ENCODE data around the gene GRIA4.
A peak's percentile ranks its signal among the peaks of the same experiment; 100 is the strongest.

GRIA4 gene

GRCh38 chr11:105610871-105611571 is 1.1 kb downstream of the GRIA4 start:
- Histone ChIP-seq H3K27ac (ENCODE audit: low read length, poor library complexity, severe bottlenecking) (no peak overlapping the region), H3K79me1 (replicated peaks; ENCODE audit: low read length, poor library complexity, severe bottlenecking) (no peaks in the 10 kb centered on the region), H2AFZ (ENCODE audit: low read depth, low read length) (no peak overlapping the region), H3K18ac (ENCODE audit: low read depth in 1 of 2, low read length in 2 of 2) (peak overlapping the region in 1 of 2 experiments; percentile 11), H2BK5ac (ENCODE audit: low read depth, low read length, poor library complexity, severe bottlenecking) (no peak overlapping the region), H3K4me2 (ENCODE audit: low read length, poor library complexity, severe bottlenecking) (peak overlapping the region; percentile 100), H4K91ac (ENCODE audit: low read length) (no peak overlapping the region), H3K36me3 (ENCODE audit: control insufficient read depth in 1 of 2, insufficient read depth in 2 of 2, low read depth in 1 of 2, low read length in 2 of 2) (no peaks in the 10 kb centered on the region), H3K4ac (ENCODE audit: low read depth in 1 of 2, low read length in 2 of 2) (peak overlapping the region in 1 of 2 experiments; percentile 58), H2AK5ac (ENCODE audit: low read length, severe bottlenecking) (no peak overlapping the region), H3K4me1 (ENCODE audit: control insufficient read depth, insufficient read depth, low read depth, low read length) (peaks cover 13% of the 10 kb centered on the region), H3K4me3 (ENCODE audit: insufficient read depth in 1 of 2, low read depth in 1 of 2, low read length in 2 of 2) (peak overlapping the region in 1 of 2 experiments; percentile 76), H3K14ac (ENCODE audit: low read length in 2 of 2) (no peak overlapping the region), H3K9ac (ENCODE audit: low read length) (no peak overlapping the region), H3K9me3 (ENCODE audit: control insufficient read depth, low read length) (no peaks in the 10 kb centered on the region), H3K27me3 (ENCODE audit: control insufficient read depth in 1 of 2, insufficient read depth in 1 of 2, low read length in 2 of 2) (peaks cover 23 to 42% of the 10 kb centered on the region in 2 experiments), H2BK12ac (ENCODE audit: low read length in 2 of 2) (peak overlapping the region; percentile 61 to 63), H3K23ac (ENCODE audit: low read length in 2 of 2) (peak overlapping the region in 1 of 2 experiments; percentile 5), H4K8ac (ENCODE audit: low read length) (no peak overlapping the region), H2BK15ac (ENCODE audit: low read depth, poor library complexity, severe bottlenecking) (no peak overlapping the region), H2BK120ac (ENCODE audit: low read depth, low read length) (no peak overlapping the region)
- no peak for DNase-seq
- WGBS: 3% methylated on average over 14 of the region's 21 CpGs

GRCh38 chr11:105611572-105612441 is 1.9 kb downstream of the GRIA4 start:
- Histone ChIP-seq H3K9me3 (ENCODE audit: control insufficient read depth, low read length) (no peaks in the 10 kb centered on the region), H2BK120ac (ENCODE audit: low read depth, low read length) (no peak overlapping the region), H2BK12ac (ENCODE audit: low read length in 2 of 2) (no peak overlapping the region), H4K8ac (ENCODE audit: low read length) (no peak overlapping the region), H3K4me1 (ENCODE audit: control insufficient read depth, insufficient read depth, low read depth, low read length) (peaks cover 13% of the 10 kb centered on the region), H2AK5ac (ENCODE audit: low read length, severe bottlenecking) (no peak overlapping the region), H2BK15ac (ENCODE audit: low read depth, poor library complexity, severe bottlenecking) (no peak overlapping the region), H3K23ac (ENCODE audit: low read length in 2 of 2) (no peak overlapping the region), H4K91ac (ENCODE audit: low read length) (no peak overlapping the region), H3K36me3 (ENCODE audit: control insufficient read depth in 1 of 2, insufficient read depth in 2 of 2, low read depth in 1 of 2, low read length in 2 of 2) (no peaks in the 10 kb centered on the region), H3K9ac (ENCODE audit: low read length) (no peak overlapping the region), H2AFZ (ENCODE audit: low read depth, low read length) (no peak overlapping the region), H3K18ac (ENCODE audit: low read depth in 1 of 2, low read length in 2 of 2) (no peak overlapping the region), H3K27ac (ENCODE audit: low read length, poor library complexity, severe bottlenecking) (no peak overlapping the region), H2BK5ac (ENCODE audit: low read depth, low read length, poor library complexity, severe bottlenecking) (no peak overlapping the region), H3K4me3 (ENCODE audit: insufficient read depth in 1 of 2, low read depth in 1 of 2, low read length in 2 of 2) (peak overlapping the region in 1 of 2 experiments; percentile 76), H3K4me2 (ENCODE audit: low read length, poor library complexity, severe bottlenecking) (peak overlapping the region; percentile 100), H3K79me1 (replicated peaks; ENCODE audit: low read length, poor library complexity, severe bottlenecking) (no peaks in the 10 kb centered on the region), H3K4ac (ENCODE audit: low read depth in 1 of 2, low read length in 2 of 2) (no peak overlapping the region), H3K27me3 (ENCODE audit: control insufficient read depth in 1 of 2, insufficient read depth in 1 of 2, low read length in 2 of 2) (peaks cover 23 to 42% of the 10 kb centered on the region in 2 experiments), H3K14ac (ENCODE audit: low read length in 2 of 2) (no peak overlapping the region)
- 41% methylated on average over 10 of the region's 12 CpGs for WGBS
- DNase-seq: peak; percentile 16

- H2BK5ac ChIP-seq (ENCODE audit: low read depth, low read length, poor library complexity, severe bottlenecking): no peak overlapping the region
- H3K9ac ChIP-seq (ENCODE audit: low read length): no peak overlapping the region
- H2BK15ac ChIP-seq (ENCODE audit: low read depth, poor library complexity, severe bottlenecking): no peak overlapping the region
- no peak overlapping the region for H3K4me2 ChIP-seq (ENCODE audit: low read length, poor library complexity, severe bottlenecking)
- H3K27ac ChIP-seq (ENCODE audit: low read length, poor library complexity, severe bottlenecking): no peak overlapping the region
- H2AK5ac ChIP-seq (ENCODE audit: low read length, severe bottlenecking): no peak overlapping the region
- no peak overlapping the region for H2AFZ ChIP-seq (ENCODE audit: low read depth, low read length)
- no peaks in the 10 kb centered on the region for H3K9me3 ChIP-seq (ENCODE audit: control insufficient read depth, low read length)
- no peaks in the 10 kb centered on the region for H3K79me1 ChIP-seq (replicated peaks; ENCODE audit: low read length, poor library complexity, severe bottlenecking)
- H2BK12ac ChIP-seq (ENCODE audit: low read length in 2 of 2): no peak overlapping the region
- H3K14ac ChIP-seq (ENCODE audit: low read length in 2 of 2): no peak overlapping the region
- H3K18ac ChIP-seq (ENCODE audit: low read depth in 1 of 2, low read length in 2 of 2): no peak overlapping the region
- DNase-seq: peak; percentile 23
- H3K4ac ChIP-seq (ENCODE audit: low read depth in 1 of 2, low read length in 2 of 2): no peak overlapping the region
- H3K27me3 ChIP-seq (ENCODE audit: control insufficient read depth in 1 of 2, insufficient read depth in 1 of 2, low read length in 2 of 2): peaks cover 23 to 42% of the 10 kb centered on the region in 2 experiments
- H3K23ac ChIP-seq (ENCODE audit: low read length in 2 of 2): no peak overlapping the region
- no peak overlapping the region for H3K4me3 ChIP-seq (ENCODE audit: insufficient read depth in 1 of 2, low read depth in 1 of 2, low read length in 2 of 2)
- 75% methylated on average over 4 of the region's 4 CpGs for WGBS
- no peak overlapping the region for H2BK120ac ChIP-seq (ENCODE audit: low read depth, low read length)
- peaks cover 13% of the 10 kb centered on the region for H3K4me1 ChIP-seq (ENCODE audit: control insufficient read depth, insufficient read depth, low read depth, low read length)
- no peaks in the 10 kb centered on the region for H3K36me3 ChIP-seq (ENCODE audit: control insufficient read depth in 1 of 2, insufficient read depth in 2 of 2, low read depth in 1 of 2, low read length in 2 of 2)
- no peak overlapping the region for H4K91ac ChIP-seq (ENCODE audit: low read length)
- H4K8ac ChIP-seq (ENCODE audit: low read length): no peak overlapping the region
Measured at GRCh38 chr11:105612771-105613170, 2.9 kb downstream of the GRIA4 start.

GRCh38 chr11:105613183-105613582 is 3.3 kb downstream of the GRIA4 start:
- H3K36me3 ChIP-seq (ENCODE audit: control insufficient read depth in 1 of 2, insufficient read depth in 2 of 2, low read depth in 1 of 2, low read length in 2 of 2): no peaks in the 10 kb centered on the region
- H3K9ac ChIP-seq (ENCODE audit: low read length): no peak overlapping the region
- H3K14ac ChIP-seq (ENCODE audit: low read length in 2 of 2): no peak overlapping the region
- H3K4me3 ChIP-seq (ENCODE audit: insufficient read depth in 1 of 2, low read depth in 1 of 2, low read length in 2 of 2): no peak overlapping the region
- no peak overlapping the region for H2BK5ac ChIP-seq (ENCODE audit: low read depth, low read length, poor library complexity, severe bottlenecking)
- peaks cover 13% of the 10 kb centered on the region for H3K4me1 ChIP-seq (ENCODE audit: control insufficient read depth, insufficient read depth, low read depth, low read length)
- no peak overlapping the region for H3K18ac ChIP-seq (ENCODE audit: low read depth in 1 of 2, low read length in 2 of 2)
- no peak overlapping the region for H3K27ac ChIP-seq (ENCODE audit: low read length, poor library complexity, severe bottlenecking)
- H2AFZ ChIP-seq (ENCODE audit: low read depth, low read length): no peak overlapping the region
- no peak overlapping the region for H2BK15ac ChIP-seq (ENCODE audit: low read depth, poor library complexity, severe bottlenecking)
- no peak overlapping the region for H2AK5ac ChIP-seq (ENCODE audit: low read length, severe bottlenecking)
- H3K4ac ChIP-seq (ENCODE audit: low read depth in 1 of 2, low read length in 2 of 2): no peak overlapping the region
- DNase-seq: no peak
- H3K4me2 ChIP-seq (ENCODE audit: low read length, poor library complexity, severe bottlenecking): no peak overlapping the region
- H3K79me1 ChIP-seq (replicated peaks; ENCODE audit: low read length, poor library complexity, severe bottlenecking): no peaks in the 10 kb centered on the region
- H4K8ac ChIP-seq (ENCODE audit: low read length): no peak overlapping the region
- H2BK120ac ChIP-seq (ENCODE audit: low read depth, low read length): no peak overlapping the region
- H3K9me3 ChIP-seq (ENCODE audit: control insufficient read depth, low read length): no peaks in the 10 kb centered on the region
- H3K27me3 ChIP-seq (ENCODE audit: control insufficient read depth in 1 of 2, insufficient read depth in 1 of 2, low read length in 2 of 2): peaks cover 23 to 42% of the 10 kb centered on the region in 2 experiments
- H2BK12ac ChIP-seq (ENCODE audit: low read length in 2 of 2): no peak overlapping the region
- H4K91ac ChIP-seq (ENCODE audit: low read length): no peak overlapping the region
- no peak overlapping the region for H3K23ac ChIP-seq (ENCODE audit: low read length in 2 of 2)
